Activated effector memory CD4-positive, alpha-beta T cell treated with Interleukin-2 at 50 U/mL for 16 hours (primary cell): ENCODE measurements around the gene ALPI.

Source experiments
- DNase-seq: peaks from one replicate; pipeline ENCODE4 v3.0.0-alpha.2; 2020

Gene ALPI

GRCh38 chr2:232465061-232465460 lies 9.1 kb downstream of the ALPI start:
- no peak for DNase-seq

- DNase-seq, result no peak
Measured at GRCh38 chr2:232466221-232466620, 10.3 kb downstream of the ALPI start.

GRCh38 chr2:232473467-232473890 lies 17.5 kb downstream of the ALPI start:
- DNase-seq, result no peak

DNA sequence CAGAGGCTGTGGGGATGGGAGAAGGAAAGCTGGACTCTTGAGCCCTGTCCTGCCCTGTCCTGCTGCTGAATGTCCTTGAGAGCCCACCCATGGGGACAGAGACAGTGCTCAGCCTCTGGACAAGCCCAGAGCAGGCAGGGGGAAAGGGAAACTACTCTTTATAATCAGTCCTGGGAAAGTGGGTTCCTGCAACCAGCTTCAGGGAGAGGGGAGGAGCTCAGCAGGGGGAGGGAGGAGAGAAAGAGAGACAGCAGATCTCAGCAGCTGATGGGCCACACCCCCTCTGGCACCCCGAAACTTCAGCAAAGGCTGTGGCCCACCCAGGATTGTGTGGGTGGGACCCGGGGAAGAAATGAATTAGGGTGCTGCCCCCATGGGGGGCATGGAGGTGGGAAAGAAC lies 20.1 kb downstream of the ALPI start:
- no peak for DNase-seq

GRCh38 chr2:232476791-232477190 lies 20.8 kb downstream of the ALPI start:
- no peak for DNase-seq

- DNase-seq, result no peak
Measured at GRCh38 chr2:232477751-232478510, 22.0 kb downstream of the ALPI start.

DNA sequence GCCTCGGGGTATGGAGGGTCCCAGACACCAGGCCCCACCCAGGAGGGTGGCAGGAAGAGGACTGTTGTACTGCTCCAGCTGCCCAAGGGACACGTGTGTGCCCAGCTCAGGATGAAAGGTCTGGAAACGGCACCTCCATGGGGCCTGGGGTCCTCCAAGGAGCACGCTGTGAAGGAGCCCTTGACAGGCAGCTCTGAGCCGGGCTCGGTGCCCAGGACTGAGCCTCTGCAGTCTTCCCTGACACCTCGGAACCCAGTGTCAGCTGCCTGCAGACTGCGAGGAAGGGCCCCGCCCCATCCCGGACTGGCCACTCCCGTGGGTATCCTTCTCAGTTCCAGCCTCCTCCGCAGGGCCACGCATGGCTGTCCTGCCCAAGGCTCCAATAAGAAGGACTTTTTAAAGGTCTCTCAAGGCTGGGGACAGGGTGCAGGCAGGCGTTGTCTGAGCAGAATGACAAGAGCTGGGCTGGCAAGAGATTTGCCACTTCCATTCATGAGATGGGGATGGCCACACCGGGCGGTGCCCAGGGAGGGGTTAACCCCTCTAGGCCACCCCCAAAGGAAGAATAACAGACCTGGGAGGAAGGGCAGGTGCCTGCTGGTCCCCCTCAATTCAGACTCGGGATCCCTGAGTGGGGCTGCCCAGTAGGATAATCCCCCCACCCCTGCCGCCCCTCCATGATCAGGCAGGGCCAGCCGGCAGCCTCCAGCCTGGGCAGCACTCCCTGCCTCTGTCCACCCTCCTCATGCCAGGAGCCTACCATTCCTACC lies 22.8 kb downstream of the ALPI start:
- DNase-seq, result no peak

DNA sequence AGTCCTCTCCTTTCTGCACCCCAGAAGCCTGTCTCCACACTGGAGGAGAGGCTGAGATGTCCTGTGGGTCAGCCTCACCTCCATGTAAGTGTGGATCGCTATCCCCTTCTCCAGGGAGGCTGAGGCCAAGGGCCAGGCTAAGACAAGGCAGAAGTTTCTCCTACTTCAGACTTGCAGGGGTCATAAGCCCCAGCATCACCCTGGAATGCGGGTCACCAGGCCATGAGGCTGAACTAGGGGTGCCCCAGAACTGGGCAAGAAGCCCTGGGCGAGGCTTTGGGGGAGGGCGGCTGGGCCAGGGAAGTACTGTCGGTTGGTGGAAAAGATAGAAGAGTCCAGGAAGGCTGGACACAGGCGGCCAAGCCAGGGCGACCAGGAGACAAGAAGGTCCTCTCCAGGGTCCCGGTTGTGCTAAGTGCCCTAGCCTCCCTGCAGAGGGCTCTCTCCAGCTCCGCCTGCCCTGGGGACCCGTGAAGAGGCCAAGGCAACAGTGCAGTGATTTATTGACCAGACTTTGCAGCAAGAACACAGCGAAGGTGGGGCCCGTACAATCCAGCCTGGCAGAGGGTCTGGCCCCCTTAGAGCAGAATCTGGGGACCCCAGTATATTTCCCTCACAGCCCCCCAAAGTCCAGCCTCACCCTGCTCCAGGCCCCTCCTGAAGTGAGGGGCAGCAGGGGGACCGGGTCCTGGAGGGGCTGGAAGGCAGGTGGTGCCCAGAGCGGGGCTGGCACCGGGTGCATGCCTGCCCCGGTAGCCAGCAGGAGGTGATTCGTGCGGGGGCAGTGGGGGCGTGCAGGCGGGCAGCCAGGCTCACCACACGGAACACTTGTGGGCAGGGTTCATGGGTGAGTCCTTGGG lies 23.6 kb downstream of the ALPI start:
- no peak for DNase-seq

DNA sequence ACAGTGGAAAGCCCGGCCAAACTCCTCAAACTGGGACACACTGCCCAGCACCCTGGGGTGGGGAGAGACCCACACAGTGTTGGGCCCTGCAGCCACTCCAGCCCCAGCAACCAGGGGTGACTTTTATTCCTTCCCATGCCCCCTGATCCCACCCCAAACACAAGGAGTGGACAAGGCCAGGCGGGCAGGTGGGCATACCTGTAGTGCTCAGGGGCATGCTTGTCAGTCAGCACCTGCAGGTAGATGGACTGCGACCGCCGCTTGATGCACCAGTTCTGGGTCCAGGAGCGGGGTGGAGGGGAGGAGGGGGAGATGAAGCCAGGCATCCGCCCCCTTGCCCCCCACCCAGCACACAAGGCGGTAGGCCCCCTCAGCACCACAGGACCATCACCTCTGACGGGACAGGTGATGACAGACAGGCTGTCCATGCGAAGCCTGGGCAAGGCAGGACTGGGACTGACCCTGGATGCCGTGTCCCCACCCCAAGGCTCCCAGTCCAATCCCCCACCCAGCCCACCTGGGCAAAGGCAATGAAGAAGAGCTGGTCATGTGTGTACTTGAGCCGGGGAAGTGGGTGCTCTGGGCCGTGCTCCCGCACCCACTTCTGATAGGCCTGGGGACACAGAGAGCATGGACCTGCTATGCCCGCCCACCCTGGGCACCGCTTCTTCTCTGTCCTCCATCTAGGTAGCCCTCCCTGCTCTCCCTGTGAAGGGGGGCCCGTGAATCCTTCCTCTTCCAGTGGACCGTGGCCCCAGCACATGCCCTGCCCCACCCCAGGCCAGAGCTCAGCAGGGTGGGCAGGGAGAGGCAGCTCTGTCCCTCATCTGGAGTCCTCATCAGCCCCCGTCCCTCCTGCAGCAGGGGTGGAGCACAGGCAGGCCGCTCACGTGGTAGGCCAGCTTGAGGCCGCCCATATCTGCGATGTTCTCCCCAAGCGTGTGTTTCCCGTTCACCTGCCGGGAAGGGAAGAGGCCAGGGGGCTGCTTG lies 24.5 kb downstream of the ALPI start:
- no peak for DNase-seq

- no peak for DNase-seq
Measured at GRCh38 chr2:232481322-232482140, 25.6 kb downstream of the ALPI start.

DNA sequence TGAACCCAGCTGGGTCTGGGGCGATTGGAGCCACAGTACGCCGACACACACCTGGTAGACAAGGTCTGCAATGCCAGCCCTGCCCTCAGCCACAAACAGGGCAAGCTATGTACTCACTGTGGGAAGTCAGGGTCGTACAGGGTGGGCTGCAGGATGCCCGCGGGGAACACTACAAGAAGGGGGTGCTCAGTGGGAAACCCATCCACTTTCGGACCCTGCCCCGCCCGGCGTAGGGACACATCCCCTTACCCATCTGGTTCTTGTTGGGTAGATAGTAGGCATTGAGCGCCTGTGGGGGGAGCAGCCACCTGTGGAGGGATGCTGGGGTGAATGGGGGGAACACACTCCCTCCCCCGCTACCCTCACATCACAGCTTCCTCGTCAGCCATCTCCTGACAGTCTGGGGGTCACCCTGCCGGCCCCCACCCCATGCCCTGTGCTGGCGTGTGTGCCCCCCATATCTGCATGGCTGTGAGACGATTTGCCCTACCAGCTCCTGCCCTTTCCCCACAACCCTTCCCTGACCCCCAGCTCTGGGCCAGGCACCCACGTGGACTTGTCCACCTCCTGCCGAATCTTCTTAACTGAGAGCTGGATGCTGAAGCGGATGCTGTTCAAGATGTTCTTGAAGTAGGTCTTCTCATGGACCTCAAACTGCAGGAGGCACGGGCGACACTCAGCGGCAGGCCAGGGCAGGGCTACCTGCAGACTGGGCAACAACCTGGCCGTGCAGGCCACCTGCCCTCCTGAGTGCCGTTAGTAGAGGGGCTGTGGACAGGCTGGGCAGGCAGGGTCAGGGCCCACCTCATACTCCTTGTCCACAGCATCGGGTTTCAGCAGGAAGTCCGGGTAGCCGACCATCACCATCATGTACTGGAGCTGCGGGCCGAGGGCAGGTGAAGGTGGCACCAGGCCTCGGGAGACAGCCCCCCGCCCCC lies 26.6 kb downstream of the ALPI start:
- no peak for DNase-seq

DNA sequence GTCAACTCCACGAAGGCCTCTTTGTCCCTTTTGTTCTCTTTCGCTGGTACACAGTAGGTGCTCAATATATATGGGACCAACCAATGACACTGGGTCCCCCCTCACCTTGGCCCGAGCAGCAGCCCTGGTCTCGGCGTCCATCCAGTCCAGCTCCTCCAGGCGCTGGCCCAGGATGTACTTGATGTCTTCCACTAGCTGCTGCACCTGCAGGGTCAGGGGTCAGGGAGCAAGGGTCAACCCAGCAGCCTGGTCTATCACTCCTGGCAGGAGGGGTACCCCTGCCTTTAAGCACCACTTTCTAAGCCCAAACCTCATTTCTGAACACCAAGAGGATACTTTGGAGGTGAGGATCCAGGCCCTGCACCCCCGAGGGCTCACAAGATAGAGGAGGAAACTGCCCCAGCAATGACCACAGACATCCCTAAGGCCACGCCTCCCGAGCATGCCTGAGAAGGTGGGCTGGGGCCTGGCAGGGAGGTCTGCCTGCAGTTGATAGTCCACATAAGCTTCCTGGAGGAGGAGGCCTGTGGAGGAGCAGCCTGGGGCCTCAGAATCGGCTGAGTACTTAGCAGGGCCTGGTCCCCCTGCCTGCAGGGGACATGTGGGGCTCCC lies 27.5 kb downstream of the ALPI start:
- no peak for DNase-seq

- no peak for DNase-seq
Measured at GRCh38 chr2:232483923-232484627, 28.1 kb downstream of the ALPI start.

- DNase-seq, result no peak
Measured at GRCh38 chr2:232484628-232485347, 28.8 kb downstream of the ALPI start.

- no peak for DNase-seq
Measured at GRCh38 chr2:232485348-232485756, 29.4 kb downstream of the ALPI start.

DNA sequence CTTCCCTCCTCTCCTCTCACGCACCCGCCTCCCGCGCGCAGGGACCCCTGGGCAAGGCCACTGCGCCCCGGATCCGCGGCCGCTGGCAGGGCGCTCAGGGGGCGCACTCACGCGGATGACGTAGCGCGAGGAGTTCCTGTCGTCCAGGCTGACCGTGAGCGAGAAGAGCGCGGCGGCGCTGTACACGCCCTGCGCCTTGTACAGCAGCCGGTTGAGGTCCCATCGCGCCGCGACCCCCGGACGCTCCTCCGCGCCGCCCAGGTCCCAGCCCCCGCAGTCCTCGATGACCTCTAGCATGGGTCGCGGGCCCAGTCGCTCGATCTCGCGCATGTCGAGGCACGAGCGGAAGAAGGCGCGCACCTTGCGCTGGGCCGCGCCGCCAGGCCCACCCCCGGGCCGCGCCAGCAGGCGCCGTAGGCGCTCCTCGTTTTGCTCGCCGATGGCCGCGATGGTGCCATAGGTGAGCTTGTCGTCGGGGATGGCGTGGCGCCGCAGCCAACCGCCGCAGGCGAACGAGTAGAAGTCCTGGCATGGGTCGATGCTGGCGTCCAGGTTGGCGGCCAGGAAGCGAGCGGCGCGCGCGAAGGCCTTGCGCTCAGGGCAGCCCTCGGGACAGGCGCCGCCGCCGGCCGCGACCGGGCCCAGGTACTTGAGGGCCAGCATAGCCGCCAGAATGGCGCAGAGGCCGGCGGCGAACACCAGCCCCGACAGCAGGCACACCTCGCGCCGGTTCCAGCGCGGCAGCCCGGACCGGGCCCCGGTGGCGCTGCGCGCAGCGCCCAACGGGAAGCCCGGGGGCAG lies 30.0 kb downstream of the ALPI start:
- no peak for DNase-seq
